ENCODE measurements around the gene RGP1.

The RGP1 gene

DNA sequence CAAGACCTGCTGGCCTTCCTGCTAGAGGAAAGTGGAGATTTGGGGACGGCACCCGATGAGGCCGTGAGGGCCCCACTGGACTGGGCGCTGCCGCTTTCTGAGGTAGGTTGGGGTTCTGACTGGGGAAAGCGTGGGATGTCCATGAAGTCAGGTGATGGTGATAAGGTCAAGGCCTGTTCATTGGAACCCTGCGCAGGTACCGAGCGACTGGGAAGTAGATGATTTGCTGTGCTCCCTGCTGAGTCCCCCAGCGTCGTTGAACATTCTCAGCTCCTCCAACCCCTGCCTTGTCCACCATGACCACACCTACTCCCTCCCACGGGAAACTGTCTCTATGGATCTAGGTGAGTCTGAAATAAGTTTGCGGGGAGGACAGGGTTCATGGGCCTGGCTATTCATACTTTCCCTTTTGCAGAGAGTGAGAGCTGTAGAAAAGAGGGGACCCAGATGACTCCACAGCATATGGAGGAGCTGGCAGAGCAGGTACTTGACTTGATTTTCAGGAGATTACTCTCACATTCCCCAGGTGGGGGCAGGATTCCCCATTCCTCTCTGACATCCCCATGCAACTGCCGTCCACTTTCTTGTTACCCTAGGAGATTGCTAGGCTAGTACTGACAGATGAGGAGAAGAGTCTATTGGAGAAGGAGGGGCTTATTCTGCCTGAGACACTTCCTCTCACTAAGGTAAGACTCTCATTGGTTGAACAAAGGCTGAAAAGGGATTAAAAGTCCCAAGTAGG lies 16.1 kb upstream of the RGP1 start:
- Histone ChIP-seq H3F3A (ENCODE audit: control insufficient read depth, insufficient read depth) (peaks cover 19% of the 10 kb centered on the region), H3K9me2 (replicated peaks; ENCODE audit: control insufficient read depth, low read length) (no peaks in the 10 kb centered on the region), H4K20me1 (ENCODE audit: control insufficient read depth, insufficient read depth, low read depth, low read length) (peaks cover 24% of the 10 kb centered on the region), H3K27ac (ENCODE audit: low read depth, low read length) (peak overlapping the region; percentile 72), H3K9me3 (ENCODE audit: control insufficient read depth, insufficient read depth, low read length) (no peaks in the 10 kb centered on the region), H3K4me2 (ENCODE audit: low read length) (peak overlapping the region; percentile 94), H3K27me3 (ENCODE audit: control insufficient read depth, low read length) (no peaks in the 10 kb centered on the region), H3K4me3 (ENCODE audit: low read length) (peak overlapping the region; percentile 84), H3K4me1 (ENCODE audit: control insufficient read depth, low read length) (peaks cover 51% of the 10 kb centered on the region), H3K79me2 (ENCODE audit: control insufficient read depth, low read length) (peaks cover 51% of the 10 kb centered on the region), H3K36me3 (ENCODE audit: control insufficient read depth, low read length) (peaks cover 44% of the 10 kb centered on the region)
- TF ChIP-seq, protein P1, sequence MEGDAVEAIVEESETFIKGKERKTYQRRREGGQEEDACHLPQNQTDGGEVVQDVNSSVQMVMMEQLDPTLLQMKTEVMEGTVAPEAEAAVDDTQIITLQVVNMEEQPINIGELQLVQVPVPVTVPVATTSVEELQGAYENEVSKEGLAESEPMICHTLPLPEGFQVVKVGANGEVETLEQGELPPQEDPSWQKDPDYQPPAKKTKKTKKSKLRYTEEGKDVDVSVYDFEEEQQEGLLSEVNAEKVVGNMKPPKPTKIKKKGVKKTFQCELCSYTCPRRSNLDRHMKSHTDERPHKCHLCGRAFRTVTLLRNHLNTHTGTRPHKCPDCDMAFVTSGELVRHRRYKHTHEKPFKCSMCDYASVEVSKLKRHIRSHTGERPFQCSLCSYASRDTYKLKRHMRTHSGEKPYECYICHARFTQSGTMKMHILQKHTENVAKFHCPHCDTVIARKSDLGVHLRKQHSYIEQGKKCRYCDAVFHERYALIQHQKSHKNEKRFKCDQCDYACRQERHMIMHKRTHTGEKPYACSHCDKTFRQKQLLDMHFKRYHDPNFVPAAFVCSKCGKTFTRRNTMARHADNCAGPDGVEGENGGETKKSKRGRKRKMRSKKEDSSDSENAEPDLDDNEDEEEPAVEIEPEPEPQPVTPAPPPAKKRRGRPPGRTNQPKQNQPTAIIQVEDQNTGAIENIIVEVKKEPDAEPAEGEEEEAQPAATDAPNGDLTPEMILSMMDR (IDR thresholded peaks at IDR 0.05; ENCODE audit: low read depth, low read length, poor library complexity, severe bottlenecking): peak; percentile 21
- TF ChIP-seq EZH2phosphoT487 (IDR thresholded peaks at IDR 0.05; ENCODE audit: borderline replicate concordance, low read length): no peak

DNA sequence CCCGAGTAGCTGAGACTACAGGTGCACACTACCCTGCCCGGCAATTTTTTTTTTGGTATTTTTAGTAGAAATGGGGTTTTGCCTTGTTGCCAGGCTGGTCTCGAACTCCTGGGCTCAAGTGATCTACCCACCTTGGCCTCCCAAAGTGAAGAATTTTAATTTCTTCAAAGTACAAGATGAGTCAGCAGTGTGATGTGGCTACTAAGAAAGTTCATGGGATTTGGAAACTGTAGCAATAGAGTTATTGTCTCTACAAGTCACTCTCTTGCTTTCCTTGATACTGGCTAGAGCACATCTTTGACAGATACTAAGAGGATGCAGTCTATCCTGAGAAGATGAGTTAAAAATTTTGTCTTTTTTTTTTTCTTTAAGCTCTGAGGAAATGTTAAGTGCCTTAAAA lies 15.0 kb upstream of the RGP1 start:
- no peak for TF ChIP-seq EZH2phosphoT487 (IDR thresholded peaks at IDR 0.05; ENCODE audit: borderline replicate concordance, low read length)
- TF ChIP-seq, protein P1 (IDR thresholded peaks at IDR 0.05; ENCODE audit: low read depth, low read length, poor library complexity, severe bottlenecking): no peak
- Histone ChIP-seq H3K9me2 (replicated peaks; ENCODE audit: control insufficient read depth, low read length) (no peaks in the 10 kb centered on the region), H3K79me2 (ENCODE audit: control insufficient read depth, low read length) (peaks cover 40% of the 10 kb centered on the region), H3K4me3 (ENCODE audit: low read length) (no peak overlapping the region), H4K20me1 (ENCODE audit: control insufficient read depth, insufficient read depth, low read depth, low read length) (peaks cover 15% of the 10 kb centered on the region; the same call in 1 of the 2 replicates), H3F3A (ENCODE audit: control insufficient read depth, insufficient read depth) (peaks cover 12% of the 10 kb centered on the region), H3K36me3 (ENCODE audit: control insufficient read depth, low read length) (peaks cover 48% of the 10 kb centered on the region), H3K4me1 (ENCODE audit: control insufficient read depth, low read length) (peaks cover 40% of the 10 kb centered on the region), H3K4me2 (ENCODE audit: low read length) (peak overlapping the region; percentile 94), H3K9me3 (ENCODE audit: control insufficient read depth, insufficient read depth, low read length) (no peaks in the 10 kb centered on the region), H3K27me3 (ENCODE audit: control insufficient read depth, low read length) (no peaks in the 10 kb centered on the region), H3K27ac (ENCODE audit: low read depth, low read length) (no peak overlapping the region)

DNA sequence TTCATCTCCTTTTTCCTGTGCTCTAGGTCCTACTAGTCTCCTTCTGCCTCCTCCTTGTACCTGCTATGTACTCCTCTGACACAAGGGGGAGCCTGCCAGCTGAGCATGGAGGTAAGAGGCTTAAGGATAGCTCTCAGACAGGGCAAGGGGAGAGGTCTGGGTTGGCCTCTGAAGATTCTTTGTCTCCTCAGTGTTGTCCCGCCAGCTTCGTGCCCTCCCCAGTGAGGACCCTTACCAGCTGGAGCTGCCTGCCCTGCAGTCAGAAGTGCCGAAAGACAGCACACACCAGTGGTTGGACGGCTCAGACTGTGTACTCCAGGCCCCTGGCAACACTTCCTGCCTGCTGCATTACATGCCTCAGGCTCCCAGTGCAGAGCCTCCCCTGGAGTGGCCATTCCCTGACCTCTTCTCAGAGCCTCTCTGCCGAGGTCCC lies 12.9 kb upstream of the RGP1 start:
- no peak for TF ChIP-seq EZH2phosphoT487 (IDR thresholded peaks at IDR 0.05; ENCODE audit: borderline replicate concordance, low read length)
- TF ChIP-seq, protein P1 (IDR thresholded peaks at IDR 0.05; ENCODE audit: low read depth, low read length, poor library complexity, severe bottlenecking): peak; percentile 91
- peaks cover 9% of the 10 kb centered on the region for H3F3A ChIP-seq (ENCODE audit: control insufficient read depth, insufficient read depth)
- H3K4me2 ChIP-seq (ENCODE audit: low read length): no peak overlapping the region
- no peaks in the 10 kb centered on the region for H3K9me2 ChIP-seq (replicated peaks; ENCODE audit: control insufficient read depth, low read length)
- no peaks in the 10 kb centered on the region for H3K27me3 ChIP-seq (ENCODE audit: control insufficient read depth, low read length)
- peaks cover 5% of the 10 kb centered on the region; the same call in 1 of the 2 replicates for H4K20me1 ChIP-seq (ENCODE audit: control insufficient read depth, insufficient read depth, low read depth, low read length)
- peaks cover 20% of the 10 kb centered on the region for H3K4me1 ChIP-seq (ENCODE audit: control insufficient read depth, low read length)
- H3K9me3 ChIP-seq (ENCODE audit: control insufficient read depth, insufficient read depth, low read length): no peaks in the 10 kb centered on the region
- no peak overlapping the region for H3K27ac ChIP-seq (ENCODE audit: low read depth, low read length)
- peaks cover 58% of the 10 kb centered on the region for H3K36me3 ChIP-seq (ENCODE audit: control insufficient read depth, low read length)
- no peak overlapping the region for H3K4me3 ChIP-seq (ENCODE audit: low read length)
- peaks cover 18% of the 10 kb centered on the region for H3K79me2 ChIP-seq (ENCODE audit: control insufficient read depth, low read length)

Measured in DOHH2 (cell line).